Caco-2 (cell line): ENCODE measurements around the gene AK2. TPM values are rescaled to one million over a fixed set of nuclear protein-coding genes. Genes with fewer than 3 reads are reported as not detected.
A peak's percentile ranks its signal among the peaks of the same experiment; 100 is the strongest.
"Not testable (repeated sequence)": the region's sequence is repeated elsewhere in the genome, so short reads cannot be mapped to it uniquely, and the experiment has no call there.

Experiments
- BruUV-seq: library from RNA; stranded (reverse); fragments of 400-500 nt; replicated peaks from 2 replicates; lab custom pipeline; 2021; lab: Mats Ljungman, UMichigan
- CTCF ChIA-PET: fragments of 300-600 bp; sonication (Branson Sonifier 250); formaldehyde crosslinking; loops from one replicate; lab custom pipeline; 2022; ENCODE audit warnings: antibody characterized with exemption; lab: Charles Lee
- POLR2A ChIA-PET: fragments of 300-600 bp; sonication (Branson Sonifier 250); formaldehyde crosslinking; loops from one replicate; lab custom pipeline; 2022; ENCODE audit warnings: antibody characterized with exemption; lab: Charles Lee
- DNase-seq, 2 experiments: peaks; one replicate each; pipeline versions ENCODE4 v3.0.0 to v3.0.0-alpha.2; 2020 to 2022
- H3K27me3 ChIP-seq: replicated peaks from 2 replicates; pipeline ENCODE4 v1.6.0; 2011; ENCODE audit warnings: low read length; ENCODE audit not compliant: control insufficient read depth, insufficient read depth
- H3K36me3 ChIP-seq: 2 replicates; pipeline ENCODE4 v1.5.1; 2011; ENCODE audit warnings: low read length; ENCODE audit not compliant: control insufficient read depth, insufficient read depth
- H3K4me1 ChIP-seq: fragments of 250-450 bp; sonication (Bioruptor Pico); 2 replicates; pipeline ENCODE4 v1.5.1; 2020; ENCODE audit warnings: mild to moderate bottlenecking
- H3K4me3 ChIP-seq: 2 replicates; pipeline ENCODE4 v1.5.1; 2011; ENCODE audit warnings: low read depth, mild to moderate bottlenecking, control low read depth, low read length
- H3K9me3 ChIP-seq: fragments of 250-450 bp; sonication (Bioruptor Pico); 2 replicates; pipeline ENCODE4 v1.5.1; 2020; ENCODE audit warnings: mild to moderate bottlenecking, moderate library complexity
- H3K27ac Mint-ChIP-seq: one replicate; pipeline ENCODE4 v1.8.0; 2022; ENCODE audit warnings: mixed read lengths; ENCODE audit not compliant: unreplicated experiment
- H3K27me3 Mint-ChIP-seq: one replicate; pipeline ENCODE4 v1.8.0; 2022; ENCODE audit warnings: mixed read lengths; ENCODE audit not compliant: insufficient read depth, unreplicated experiment
- H3K36me3 Mint-ChIP-seq: one replicate; pipeline ENCODE4 v1.8.0; 2022; ENCODE audit warnings: mild to moderate bottlenecking, mixed read lengths; ENCODE audit not compliant: insufficient read depth, unreplicated experiment
- H3K4me1 Mint-ChIP-seq: one replicate; pipeline ENCODE4 v1.8.0; 2022; ENCODE audit warnings: low read depth, mixed read lengths; ENCODE audit not compliant: unreplicated experiment
- H3K4me3 Mint-ChIP-seq: one replicate; pipeline ENCODE4 v1.8.0; 2022; ENCODE audit warnings: mild to moderate bottlenecking, moderate library complexity, mixed read lengths; ENCODE audit not compliant: unreplicated experiment
- H3K9me3 Mint-ChIP-seq: one replicate; pipeline ENCODE4 v1.8.0; 2022; ENCODE audit warnings: mixed read lengths; ENCODE audit not compliant: unreplicated experiment
- CTCF ChIP-seq, 2 experiments: fragments of 200-600 bp in 1 of 2; IDR thresholded peaks; 1 replicate in 1 of 2; 2 replicates in 1 of 2; pipeline versions ENCODE4 v1.5.1 to v1.8.0; 2011 to 2022; ENCODE audit warnings: antibody characterized with exemption in 1 of 2, control low read depth in 1 of 2, inconsistent platforms in 1 of 2, low read depth in 1 of 2, low read length in 1 of 2, mild to moderate bottlenecking in 1 of 2, moderate library complexity in 1 of 2; ENCODE audit not compliant: insufficient read depth in 1 of 2, severe bottlenecking in 1 of 2, unreplicated experiment in 1 of 2
- intact Hi-C: fragments of 100-400 bp; cut with micrococcal nuclease; formaldehyde crosslinking; loops from one replicate; pipeline ENCODE4 v1.10.0; 2022; ENCODE audit not compliant: unreplicated experiment
- total RNA-seq: library from RNA; stranded (reverse); gene quantifications from 2 replicates; pipeline ENCODE4 v1.2.3, GENCODE V29; 2022

Gene AK2
- total RNA-seq, 1 experiment from 2014 or later = 127 TPM

- no peaks in the 10 kb centered on the region for H3K27me3 ChIP-seq
- no peaks in the 10 kb centered on the region for H3K4me1 ChIP-seq
- H3K4me1 Mint-ChIP-seq = no peaks in the 10 kb centered on the region
- H3K4me3 ChIP-seq = no peak overlapping the region
- H3K4me3 Mint-ChIP-seq = no peak overlapping the region
- H3K27ac Mint-ChIP-seq = no peak overlapping the region
- ChIA-PET POLR2A (no interaction called here), CTCF (no interaction called here)
- H3K36me3 ChIP-seq = no peaks in the 10 kb centered on the region
- no peak for TF ChIP-seq CTCF (IDR thresholded peaks at IDR 0.05; ENCODE audit: insufficient read depth in 1 of 2, low read depth in 1 of 2, low read length in 1 of 2, severe bottlenecking in 1 of 2, unreplicated experiment in 1 of 2)
- intact Hi-C loops = no loop called here
- peaks cover 5% of the 10 kb centered on the region for H3K36me3 Mint-ChIP-seq
- no peak for DNase-seq
- no TSS peak for BruUV-seq
- peaks cover 36% of the 10 kb centered on the region for H3K9me3 Mint-ChIP-seq
- peaks cover 9% of the 10 kb centered on the region for H3K9me3 ChIP-seq
- H3K27me3 Mint-ChIP-seq = peaks cover 6% of the 10 kb centered on the region
Observed at GRCh38 chr1:33065301-33065700, 28.6 kb upstream of the AK2 start.

- POLR2A ChIA-PET, CTCF ChIA-PET, H3K27ac Mint-ChIP-seq, BruUV-seq, H3K4me1 Mint-ChIP-seq, H3K36me3 Mint-ChIP-seq, H3K4me3 ChIP-seq, H3K36me3 ChIP-seq, H3K27me3 Mint-ChIP-seq, intact Hi-C loops, H3K4me1 ChIP-seq, H3K9me3 ChIP-seq, H3K27me3 ChIP-seq, H3K4me3 Mint-ChIP-seq: not testable (repeated sequence)
- peak in 1 of 2 experiments; percentile 29 for DNase-seq
- H3K9me3 Mint-ChIP-seq = peaks cover 30% of the 10 kb centered on the region
Observed at GRCh38 chr1:33064284-33064683, 27.6 kb upstream of the AK2 start.

GRCh38 chr1:33061834-33062233 is 25.2 kb upstream of the AK2 start:
- BruUV-seq = no TSS peak
- Mint-ChIP-seq H3K27me3 (no peaks in the 10 kb centered on the region), H3K4me1 (no peaks in the 10 kb centered on the region), H3K4me3 (no peak overlapping the region), H3K36me3 (peaks cover 5% of the 10 kb centered on the region), H3K27ac (no peak overlapping the region), H3K9me3 (peaks cover 17% of the 10 kb centered on the region)
- no peaks in the 10 kb centered on the region for H3K27me3 ChIP-seq
- intact Hi-C loops = no loop called here
- ChIA-PET CTCF (no interaction called here), POLR2A (no interaction called here)
- no peak for DNase-seq
- H3K9me3 ChIP-seq = peaks cover 9% of the 10 kb centered on the region
- H3K4me1 ChIP-seq = no peaks in the 10 kb centered on the region
- H3K4me3 ChIP-seq = no peak overlapping the region
- no peak for TF ChIP-seq CTCF (IDR thresholded peaks at IDR 0.05; ENCODE audit: insufficient read depth in 1 of 2, low read depth in 1 of 2, low read length in 1 of 2, severe bottlenecking in 1 of 2, unreplicated experiment in 1 of 2)
- H3K36me3 ChIP-seq = no peaks in the 10 kb centered on the region

- H3K27ac Mint-ChIP-seq = no peak overlapping the region
- intact Hi-C loops = no loop called here
- POLR2A ChIA-PET = no interaction called here
Observed at GRCh38 chr1:33060579-33061083, 23.9 kb upstream of the AK2 start.

More at GRCh38 chr1:33060579-33061083, 23.9 kb upstream of the AK2 start:
- no peak for TF ChIP-seq CTCF (IDR thresholded peaks at IDR 0.05; ENCODE audit: insufficient read depth in 1 of 2, low read depth in 1 of 2, low read length in 1 of 2, severe bottlenecking in 1 of 2, unreplicated experiment in 1 of 2)
- no peak for DNase-seq
- Histone ChIP-seq H3K36me3 (no peaks in the 10 kb centered on the region), H3K9me3 (peaks cover 9% of the 10 kb centered on the region), H3K4me1 (no peaks in the 10 kb centered on the region), H3K4me3 (no peak overlapping the region), H3K27me3 (no peaks in the 10 kb centered on the region)
- peaks cover under 1% of the 10 kb centered on the region for H3K4me1 Mint-ChIP-seq
- CTCF ChIA-PET = no interaction called here
- BruUV-seq = no TSS peak
- peaks cover 14% of the 10 kb centered on the region for H3K9me3 Mint-ChIP-seq
- H3K36me3 Mint-ChIP-seq = peaks cover 5% of the 10 kb centered on the region
- no peaks in the 10 kb centered on the region for H3K27me3 Mint-ChIP-seq
- no peak overlapping the region for H3K4me3 Mint-ChIP-seq
